Measurements from ENCODE around the gene GTF3C5. TPM values are rescaled to one million over a fixed set of nuclear protein-coding genes. Genes with fewer than 3 reads are reported as not detected.

Gene GTF3C5
- total RNA-seq, 3 donors from 2014 or later (not counting 1 experiment from before 2014, with no cell fraction given), result 52.6 to 69.2 (median 60.4) TPM

DNA sequence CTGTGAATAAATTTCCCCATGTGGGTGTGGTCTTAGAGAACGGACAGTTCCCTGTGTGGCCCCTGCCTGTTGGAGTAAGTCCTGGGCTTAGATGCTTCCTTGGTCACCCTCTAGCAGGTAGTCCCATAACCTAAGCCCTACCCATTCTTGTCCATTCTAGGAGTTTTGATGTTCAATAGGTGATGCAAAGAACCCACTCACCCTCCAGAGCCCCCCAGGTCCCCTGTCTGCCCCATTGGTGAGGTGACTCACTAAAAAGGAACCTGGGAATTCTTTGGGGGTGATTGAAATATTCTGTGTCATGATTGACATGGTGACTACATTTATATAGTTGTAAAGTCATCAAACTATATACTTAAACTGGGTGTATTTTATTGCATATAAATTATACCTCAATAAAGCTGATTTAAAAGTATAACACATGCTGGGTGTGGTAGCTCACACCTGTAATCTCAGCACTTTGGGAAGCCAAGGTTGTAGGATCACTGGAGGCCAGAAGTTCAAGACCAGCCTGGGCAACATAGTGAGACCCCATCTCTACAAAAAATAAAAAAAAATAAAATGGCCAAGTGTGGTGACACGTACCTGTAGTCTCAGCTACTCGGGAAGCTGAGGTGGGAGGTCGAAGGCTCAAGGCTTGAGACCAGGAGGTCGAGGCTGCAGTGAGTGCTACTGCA lies 20.8 kb upstream of the GTF3C5 start:
- intact Hi-C loops (cut with micrococcal nuclease), result no loop called here
- no peak for TF ChIP-seq CTCF (IDR thresholded peaks at IDR 0.05)
- Mint-ChIP-seq H3K4me3 (no peak overlapping the region), H3K36me3 (no peaks in the 10 kb centered on the region), H3K27ac (no peak overlapping the region), H3K9me3 (peaks cover 0 to 2% of the 10 kb centered on the region in 2 donors), H3K4me1 (no peaks in the 10 kb centered on the region), H3K27me3 (ENCODE audit: low read depth in 2 of 2) (peaks cover 0 to 10% of the 10 kb centered on the region in 2 donors)
- Histone ChIP-seq H3K4me1 (ENCODE audit: control insufficient read depth, insufficient read depth, low read length) (peaks cover 3% of the 10 kb centered on the region), H3K36me3 (ENCODE audit: control insufficient read depth, insufficient read depth, low read length) (no peaks in the 10 kb centered on the region), H3K4me3 (ENCODE audit: low read length) (no peak overlapping the region), H3K27ac (ENCODE audit: low read length) (no peak overlapping the region), H3K27me3 (ENCODE audit: control insufficient read depth, insufficient read depth, low read length) (no peaks in the 10 kb centered on the region), H3K9me3 (ENCODE audit: control insufficient read depth, insufficient read depth, low read length) (no peaks in the 10 kb centered on the region)
- 93% methylated on average over 5 of the region's 5 CpGs for WGBS (ENCODE audit: insufficient coverage)
- ATAC-seq (no peak), DNase-seq (no peak)

GRCh38 chr9:133014696-133015095 lies 16.1 kb upstream of the GTF3C5 start:
- WGBS (ENCODE audit: insufficient coverage), result 100% methylated on average over 2 of the region's 5 CpGs
- ATAC-seq (no peak), DNase-seq (no peak)
- Mint-ChIP-seq H3K27me3 (ENCODE audit: low read depth in 2 of 2) (peaks cover 0 to 7% of the 10 kb centered on the region in 2 donors), H3K4me1 (no peaks in the 10 kb centered on the region), H3K9me3 (no peaks in the 10 kb centered on the region), H3K36me3 (no peaks in the 10 kb centered on the region), H3K27ac (no peak overlapping the region), H3K4me3 (no peak overlapping the region)
- no peaks in the 10 kb centered on the region for H3K27me3 ChIP-seq (ENCODE audit: control insufficient read depth, insufficient read depth, low read length)
- H3K9me3 ChIP-seq (ENCODE audit: control insufficient read depth, insufficient read depth, low read length), result no peaks in the 10 kb centered on the region
- no peaks in the 10 kb centered on the region for H3K36me3 ChIP-seq (ENCODE audit: control insufficient read depth, insufficient read depth, low read length)
- H3K4me1 ChIP-seq (ENCODE audit: control insufficient read depth, insufficient read depth, low read length), result no peaks in the 10 kb centered on the region
- no peak overlapping the region for H3K4me3 ChIP-seq (ENCODE audit: low read length)
- no peak for TF ChIP-seq CTCF (IDR thresholded peaks at IDR 0.05)
- intact Hi-C loops (cut with micrococcal nuclease), result no loop called here
- H3K27ac ChIP-seq (ENCODE audit: low read length), result no peak overlapping the region

DNA sequence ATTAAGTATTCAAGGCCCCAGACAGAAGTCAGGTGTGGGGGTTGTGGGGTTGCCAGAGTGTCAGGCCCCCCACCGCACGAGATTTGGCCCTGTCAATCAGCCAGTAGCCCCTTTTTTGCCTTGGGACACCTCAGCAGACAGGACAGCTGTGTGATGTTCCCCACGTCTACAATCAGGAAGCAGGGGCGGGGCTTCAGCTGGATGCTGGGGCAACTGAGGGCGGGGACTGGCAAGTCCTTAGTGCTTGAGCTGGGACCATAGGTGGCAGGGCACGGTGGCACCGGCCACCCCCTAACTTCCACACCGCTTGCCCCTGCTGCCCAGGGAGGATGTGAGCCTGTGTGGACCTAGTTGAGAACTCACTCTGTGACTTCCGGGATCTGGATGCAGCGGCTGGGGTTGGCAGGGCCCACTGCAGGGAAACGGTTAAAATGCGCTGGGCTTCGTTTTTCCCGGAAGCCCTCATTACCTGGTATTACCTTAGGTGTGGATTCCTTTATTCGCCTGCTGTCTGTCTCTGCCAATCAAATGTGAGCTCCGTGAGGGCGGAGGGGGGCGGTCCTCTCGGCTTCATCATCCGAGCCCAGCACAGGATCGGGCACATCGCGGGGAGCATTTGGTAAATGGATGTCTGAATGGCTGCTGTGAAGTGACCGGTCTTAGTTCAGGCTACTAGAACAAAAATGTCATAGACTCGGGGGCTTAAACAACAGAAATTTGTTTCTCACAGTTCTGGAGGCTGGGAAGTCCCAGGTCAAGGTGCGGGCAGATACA lies 7.5 kb upstream of the GTF3C5 start:
- Mint-ChIP-seq H3K4me3 (no peak overlapping the region), H3K27ac (no peak overlapping the region), H3K27me3 (ENCODE audit: low read depth in 2 of 2) (no peaks in the 10 kb centered on the region), H3K9me3 (no peaks in the 10 kb centered on the region), H3K36me3 (no peaks in the 10 kb centered on the region), H3K4me1 (peaks cover 0 to 16% of the 10 kb centered on the region in 2 donors)
- no peak for ATAC-seq
- intact Hi-C loops (cut with micrococcal nuclease), result loop anchor here (2.0 kb wide), 1 partner anchor 47 kb away; no protein-coding TSS in a partner anchor
- Histone ChIP-seq H3K27me3 (ENCODE audit: control insufficient read depth, insufficient read depth, low read length) (no peaks in the 10 kb centered on the region), H3K9me3 (ENCODE audit: control insufficient read depth, insufficient read depth, low read length) (no peaks in the 10 kb centered on the region), H3K36me3 (ENCODE audit: control insufficient read depth, insufficient read depth, low read length) (no peaks in the 10 kb centered on the region), H3K27ac (ENCODE audit: low read length) (no peak overlapping the region), H3K4me1 (ENCODE audit: control insufficient read depth, insufficient read depth, low read length) (peaks cover 10% of the 10 kb centered on the region), H3K4me3 (ENCODE audit: low read length) (no peak overlapping the region)
- 79% methylated on average over 26 of the region's 26 CpGs for WGBS (ENCODE audit: insufficient coverage)
- peak in 1 of 2 donors; percentile 43 for DNase-seq
- no peak for TF ChIP-seq CTCF (IDR thresholded peaks at IDR 0.05)
